ENCODE data around the gene DPF1.

DNA sequence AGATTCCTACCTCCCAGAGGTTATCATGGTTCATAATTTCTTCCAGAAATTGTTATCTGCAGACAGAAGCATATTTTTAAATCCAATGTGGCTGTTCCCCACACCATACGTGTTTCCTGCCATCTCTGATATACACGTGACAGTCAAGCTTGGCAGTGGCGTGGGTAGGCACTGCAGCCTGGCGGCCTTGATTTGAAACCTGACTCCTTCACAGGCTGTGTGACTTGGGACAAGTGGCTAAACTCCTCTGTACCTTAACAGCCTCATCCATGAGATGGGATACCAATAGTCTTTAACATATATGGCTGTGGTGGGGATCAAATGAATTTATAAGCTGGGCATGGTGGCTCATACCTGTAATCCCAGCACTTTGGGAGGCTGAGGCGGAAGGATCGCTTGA, 33.2 kb downstream of the DPF1 start:
- TF ChIP-seq SP1 (IDR thresholded peaks at IDR 0.05) (no peak), FOXA1 (IDR thresholded peaks at IDR 0.05) (no peak), TARDBP (IDR thresholded peaks at IDR 0.05) (no peak), BHLHE40 (IDR thresholded peaks at IDR 0.05; ENCODE audit: borderline replicate concordance) (no peak), FOXK2 (IDR thresholded peaks at IDR 0.05) (no peak), ARNT (IDR thresholded peaks at IDR 0.05) (no peak), ELF4 (IDR thresholded peaks at IDR 0.05) (no peak), PKNOX1 (IDR thresholded peaks at IDR 0.05) (no peak)

Measured in HEK293T (cell line).